PC-3 (cell line): ENCODE results near the gene COL21A1. TPM values are rescaled to one million over a fixed set of nuclear protein-coding genes. Genes with fewer than 3 reads are reported as not detected.

Source experiments
- ATAC-seq: fragments of 200-7000 bp; cut with Tn5 transposase; 2 replicates; pipeline ENCODE4 v1.9.1; 2020; ENCODE audit warnings: mild to moderate bottlenecking, moderate library complexity
- BruUV-seq: library from RNA; stranded (reverse); fragments of 400-500 nt; replicated peaks from 2 replicates; lab custom pipeline; 2021; lab: Mats Ljungman, UMichigan
- CTCF ChIA-PET: fragments of 300-600 bp; sonication (Branson Sonifier 250); formaldehyde crosslinking; loops from one replicate; lab custom pipeline; 2022; ENCODE audit warnings: antibody characterized with exemption; lab: Charles Lee
- POLR2A ChIA-PET: fragments of 300-600 bp; sonication (Branson Sonifier 250); formaldehyde crosslinking; loops from one replicate; lab custom pipeline; 2022; ENCODE audit warnings: antibody characterized with exemption; ENCODE audit not compliant: unreplicated experiment; lab: Charles Lee
- DNase-seq: peaks from one replicate; pipeline ENCODE4 v3.0.0-alpha.2; 2015
- H2AFZ ChIP-seq: fragments of 300-600 bp; sonication (generic); 2 replicates; pipeline ENCODE4 v1.6.0; 2016; ENCODE audit warnings: antibody characterized with exemption, low read length
- H3F3A ChIP-seq: fragments of 300-600 bp; sonication (generic); one replicate; pipeline ENCODE4 v1.6.0; 2017; ENCODE audit warnings: antibody characterized with exemption, low read length, control low read depth, mild to moderate bottlenecking; ENCODE audit not compliant: unreplicated experiment
- H3K27ac ChIP-seq: fragments of 300-600 bp; sonication (generic); 2 replicates; pipeline ENCODE4 v1.5.1; 2016; ENCODE audit warnings: mild to moderate bottlenecking, low read length
- H3K27me3 ChIP-seq: fragments of 300-600 bp; sonication (generic); 2 replicates; pipeline ENCODE4 v1.6.1; 2016; ENCODE audit warnings: low read length, mixed read lengths
- H3K36me3 ChIP-seq: fragments of 300-600 bp; sonication (generic); 2 replicates; pipeline ENCODE4 v1.6.1; 2016; ENCODE audit warnings: low read depth, mixed run types, low read length, mixed read lengths
- H3K4me1 ChIP-seq: fragments of 300-600 bp; sonication (generic); 2 replicates; pipeline ENCODE4 v1.5.1; 2016; ENCODE audit warnings: low read length; ENCODE audit not compliant: insufficient read depth
- H3K4me2 ChIP-seq: fragments of 300-600 bp; sonication (generic); 2 replicates; pipeline ENCODE4 v1.6.0; 2016; ENCODE audit warnings: low read length
- H3K4me3 ChIP-seq: fragments of 300-600 bp; sonication (generic); 2 replicates; pipeline ENCODE4 v1.5.1; 2016; ENCODE audit warnings: mild to moderate bottlenecking, low read length, mixed read lengths
- H3K79me2 ChIP-seq: fragments of 300-600 bp; sonication (generic); 2 replicates; pipeline ENCODE4 v1.6.1; 2017; ENCODE audit warnings: low read length, mixed read lengths
- H3K9ac ChIP-seq: fragments of 300-600 bp; sonication (generic); 2 replicates; pipeline ENCODE4 v1.6.0; 2016; ENCODE audit warnings: mild to moderate bottlenecking, low read length
- H3K9me2 ChIP-seq: fragments of 300-600 bp; sonication (generic); replicated peaks from 2 replicates; pipeline ENCODE4 v1.6.1; 2016; ENCODE audit warnings: mixed run types, low read length, mixed read lengths
- H3K9me3 ChIP-seq: fragments of 300-600 bp; sonication (generic); 2 replicates; pipeline ENCODE4 v1.6.1; 2016; ENCODE audit warnings: low read length, mixed read lengths
- H4K20me1 ChIP-seq: fragments of 300-600 bp; sonication (generic); 2 replicates; pipeline ENCODE4 v1.6.1; 2016; ENCODE audit warnings: low read length, mixed read lengths
- CTCF ChIP-seq: fragments of 300-600 bp; sonication (generic); conservative IDR thresholded peaks from 2 replicates; pipeline ENCODE4 v1.5.1; 2017; ENCODE audit warnings: antibody characterized with exemption, low read depth, mild to moderate bottlenecking, low read length
- EZH2 ChIP-seq: fragments of 300-600 bp; sonication (generic); IDR thresholded peaks from one replicate; pipeline ENCODE4 v1.6.1; 2017; ENCODE audit warnings: antibody characterized with exemption, mild to moderate bottlenecking, low read length; ENCODE audit not compliant: unreplicated experiment
- EZH2phosphoT487 ChIP-seq: fragments of 300-600 bp; sonication (generic); IDR thresholded peaks from 2 replicates; pipeline ENCODE4 v1.6.1; 2018; ENCODE audit warnings: mild to moderate bottlenecking, antibody characterized with exemption, low read length, borderline replicate concordance
- intact Hi-C: fragments of 100-400 bp; cut with micrococcal nuclease; formaldehyde crosslinking; loops from 2 replicates; pipeline ENCODE4 v1.9.0; 2023
- total RNA-seq: library from RNA; depleted of rRNA; stranded (reverse); fragments of >200 nt; gene quantifications from 2 replicates; pipeline ENCODE4 v1.2.3, GENCODE V29; 2014

The COL21A1 gene
- total RNA-seq, 1 experiment from 2014 or later, result 1.0 TPM

- H3F3A ChIP-seq, result no peaks in the 10 kb centered on the region
- H4K20me1 ChIP-seq, result no peaks in the 10 kb centered on the region
- no peaks in the 10 kb centered on the region for H3K9me3 ChIP-seq
- H3K27ac ChIP-seq, result no peak overlapping the region
- no peak for DNase-seq
- no peak overlapping the region for H3K9ac ChIP-seq
- no peaks in the 10 kb centered on the region for H3K4me1 ChIP-seq
- no peaks in the 10 kb centered on the region for H3K36me3 ChIP-seq
- H3K9me2 ChIP-seq, result no peaks in the 10 kb centered on the region
- no peak overlapping the region for H3K4me2 ChIP-seq
- ATAC-seq, result no peak
- TF ChIP-seq EZH2, result no peak
- TF ChIP-seq EZH2phosphoT487, result no peak
- no peak for TF ChIP-seq CTCF
- ChIA-PET POLR2A (no interaction called here), CTCF (no interaction called here)
- no peaks in the 10 kb centered on the region for H3K79me2 ChIP-seq
- H3K27me3 ChIP-seq, result no peaks in the 10 kb centered on the region
- BruUV-seq, result no TSS peak
- intact Hi-C loops, result no loop called here
- no peak overlapping the region for H3K4me3 ChIP-seq
- H2AFZ ChIP-seq, result no peak overlapping the region
Measured at GRCh38 chr6:56062836-56063235, 184.5 kb downstream of the COL21A1 start.

GRCh38 chr6:56058636-56059035 lies 188.7 kb downstream of the COL21A1 start:
- no peaks in the 10 kb centered on the region for H3K4me1 ChIP-seq
- no peaks in the 10 kb centered on the region for H3F3A ChIP-seq
- no TSS peak for BruUV-seq
- CTCF ChIA-PET, result no interaction called here
- intact Hi-C loops, result no loop called here
- no peaks in the 10 kb centered on the region for H3K27me3 ChIP-seq
- DNase-seq (no peak), ATAC-seq (no peak)
- POLR2A ChIA-PET, result no interaction called here
- no peak overlapping the region for H3K4me2 ChIP-seq
- H3K36me3 ChIP-seq, result no peaks in the 10 kb centered on the region
- H3K9me3 ChIP-seq, result no peaks in the 10 kb centered on the region
- no peak overlapping the region for H3K9ac ChIP-seq
- no peak for TF ChIP-seq CTCF
- no peak for TF ChIP-seq EZH2
- TF ChIP-seq EZH2phosphoT487, result no peak
- H2AFZ ChIP-seq, result 0 out of 2 replicates have a peak overlapping the region, but pooled peaks have one; percentile 9
- no peaks in the 10 kb centered on the region for H4K20me1 ChIP-seq
- no peak overlapping the region for H3K4me3 ChIP-seq
- no peaks in the 10 kb centered on the region for H3K79me2 ChIP-seq
- no peak overlapping the region for H3K27ac ChIP-seq
- H3K9me2 ChIP-seq, result no peaks in the 10 kb centered on the region

- no peaks in the 10 kb centered on the region for H3K9me3 ChIP-seq
- H3K4me2 ChIP-seq, result no peak overlapping the region
- no peaks in the 10 kb centered on the region for H3K27me3 ChIP-seq
- ChIA-PET CTCF (no interaction called here), POLR2A (no interaction called here)
- no peak overlapping the region for H2AFZ ChIP-seq
- ATAC-seq, result no peak
- H3K36me3 ChIP-seq, result no peaks in the 10 kb centered on the region
- H3K27ac ChIP-seq, result no peak overlapping the region
- H3K9ac ChIP-seq, result no peak overlapping the region
- DNase-seq, result no peak
- intact Hi-C loops, result no loop called here
- TF ChIP-seq CTCF (no peak), EZH2 (no peak), EZH2phosphoT487 (no peak)
- no peaks in the 10 kb centered on the region for H3K9me2 ChIP-seq
- H3K79me2 ChIP-seq, result no peaks in the 10 kb centered on the region
- H3K4me1 ChIP-seq, result no peaks in the 10 kb centered on the region
- BruUV-seq, result no TSS peak
- H3F3A ChIP-seq, result no peaks in the 10 kb centered on the region
- no peak overlapping the region for H3K4me3 ChIP-seq
- H4K20me1 ChIP-seq, result no peaks in the 10 kb centered on the region
Measured at GRCh38 chr6:56055081-56055704, 192.2 kb downstream of the COL21A1 start.
